ENCODE data around the gene ANTXR2. TPM values are rescaled to one million over a fixed set of nuclear protein-coding genes. Genes with fewer than 3 reads are reported as not detected.
"Not testable (repeated sequence)": the region's sequence is repeated elsewhere in the genome, so short reads cannot be mapped to it uniquely, and the experiment has no call there.

The ANTXR2 gene
- total and polyA plus RNA-seq, 2 of the 8 experiments (the other 6 are each of a cell fraction or from before 2014, with no cell fraction given): 1.1 to 7.5 TPM

DNA sequence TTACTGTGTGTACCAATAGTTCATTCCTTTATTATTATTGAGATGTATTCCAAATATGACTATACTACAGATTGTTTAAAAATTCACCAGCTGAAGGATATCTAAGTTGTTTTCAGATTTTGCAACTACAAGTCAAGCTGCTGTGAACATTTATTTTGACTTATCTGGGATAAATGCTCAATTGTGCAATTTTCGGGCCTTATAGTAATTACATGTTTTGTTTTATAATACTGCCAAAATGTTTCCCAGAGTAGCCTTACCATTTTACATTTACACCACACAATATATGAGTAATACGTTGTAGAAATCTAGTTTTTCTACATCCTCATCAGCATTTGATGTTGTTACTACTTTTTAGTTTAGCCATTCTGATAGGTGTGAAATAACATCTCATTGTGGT is 179.6 kb downstream of the ANTXR2 start (continued):
- TF ChIP-seq HDAC6 (IDR thresholded peaks at IDR 0.05; ENCODE audit: low read depth, low read length): no peak
- no peak for TF ChIP-seq RXRA (IDR thresholded peaks at IDR 0.05; ENCODE audit: insufficient read depth, low read depth, low read length)
- no peak for TF ChIP-seq BRCA1 (IDR thresholded peaks at IDR 0.05; ENCODE audit: low read depth, low read length)

- H3K56ac ChIP-seq (replicated peaks; ENCODE audit: insufficient read length, low read depth, low read length); H4K8ac ChIP-seq (ENCODE audit: extremely low read depth, insufficient read depth, low read length); H2BK20ac ChIP-seq (ENCODE audit: low read length); H3K79me2 ChIP-seq (ENCODE audit: control insufficient read depth in 1 of 2, insufficient read depth in 2 of 2, low read length in 2 of 2); H4K20me1 ChIP-seq (replicated peaks in 1 of 2; ENCODE audit: control insufficient read depth in 1 of 2, insufficient read depth in 2 of 2, low read length in 2 of 2); H3K4me2 ChIP-seq (ENCODE audit: insufficient read depth in 1 of 2, low read depth in 2 of 2, low read length in 2 of 2); H2BK12ac ChIP-seq (ENCODE audit: low read depth, low read length); H3K36me3 ChIP-seq (ENCODE audit: control insufficient read depth in 2 of 4, insufficient read depth in 4 of 4, low read length in 3 of 4); DNase-seq (ENCODE audit: low read depth in 1 of 2, low spot score in 2 of 2); H3K4me1 ChIP-seq (replicated peaks in 1 of 4; ENCODE audit: control insufficient read depth in 3 of 4, insufficient read depth in 4 of 4, low read length in 3 of 4); H3K4me3 ChIP-seq (ENCODE audit: extremely low read depth in 1 of 4, insufficient read depth in 2 of 4, low read depth in 3 of 4, low read length in 4 of 4); POLR2A ChIA-PET (ENCODE audit: partially characterized antibody); H4K5ac ChIP-seq (ENCODE audit: insufficient read length, low read depth, low read length); H2AFZ ChIP-seq (ENCODE audit: low read length); H3K18ac ChIP-seq (ENCODE audit: extremely low read depth, low read length); H3K4ac ChIP-seq (replicated peaks; ENCODE audit: insufficient read length, low read depth, low read length); H3K9ac ChIP-seq (replicated peaks in 1 of 4; ENCODE audit: extremely low read depth in 1 of 4, low read depth in 3 of 4, low read length in 3 of 4); H2BK5ac ChIP-seq (ENCODE audit: low read depth, low read length); H4K91ac ChIP-seq (replicated peaks; ENCODE audit: insufficient read length, low read length); H3K23me2 ChIP-seq (ENCODE audit: low read depth, low read length); H3K79me1 ChIP-seq (ENCODE audit: low read depth, low read length); FAIRE-seq; H2BK15ac ChIP-seq (ENCODE audit: low read length); H3K27ac ChIP-seq (ENCODE audit: low read depth, low read length); H3K27me3 ChIP-seq (replicated peaks in 1 of 4; ENCODE audit: control insufficient read depth in 3 of 4, extremely low read depth in 1 of 4, insufficient read depth in 3 of 4, low read length in 3 of 4); H2AK5ac ChIP-seq (ENCODE audit: low read depth, low read length); H3K23ac ChIP-seq (ENCODE audit: insufficient read length); H3K9me3 ChIP-seq (ENCODE audit: insufficient read depth in 2 of 2, low read depth in 1 of 2, low read length in 1 of 2); H2BK120ac ChIP-seq (replicated peaks; ENCODE audit: low read depth, low read length); H3K14ac ChIP-seq (ENCODE audit: insufficient read length): not testable (repeated sequence)
- CTCF ChIA-PET (ENCODE audit: partially characterized antibody): interaction anchor here (0.6 kb wide), 1 partner anchor 165 kb away, joined by 3 read pairs; no protein-coding TSS in a partner anchor
- WGBS, 2 experiments (ENCODE audit: extremely low coverage in 1 of 2, insufficient coverage in 1 of 2, insufficient read length in 1 of 2, insufficient replicate concordance in 2 of 2, low coverage in 1 of 2, low lambda C conversion rate in 2 of 2, missing lambda C conversion rate in 1 of 2): 88% methylated on average over 1 of the region's 1 CpG; no CpG with 5 or more reads in 1 of the 2 experiments
These were observed 184.0 kb downstream of the ANTXR2 start for GRCh38 chr4:79889026-79889425.

All from H1 (cell line).